DOHH2 (cell line): ENCODE results near the gene FRMPD1.

Experiments used
- H3F3A ChIP-seq: fragments of 200-600 bp; sonication (generic), shearing (Covaris generic); 2 replicates; pipeline ENCODE4 v1.6.0; 2016; ENCODE audit warnings: antibody characterized with exemption, mild to moderate bottlenecking; ENCODE audit not compliant: control insufficient read depth, insufficient read depth
- H3K27ac ChIP-seq: fragments of 200-600 bp; sonication (generic); 2 replicates; pipeline ENCODE4 v1.5.1; 2014; ENCODE audit warnings: low read depth, mild to moderate bottlenecking, low read length, moderate library complexity
- H3K27me3 ChIP-seq: fragments of 200-600 bp; sonication (generic); 2 replicates; pipeline ENCODE4 v1.6.1; 2014; ENCODE audit warnings: mild to moderate bottlenecking, low read length, mixed read lengths; ENCODE audit not compliant: control insufficient read depth
- H3K36me3 ChIP-seq: fragments of 200-600 bp; sonication (generic); 2 replicates; pipeline ENCODE4 v1.6.1; 2014; ENCODE audit warnings: mild to moderate bottlenecking, low read length, moderate library complexity, mixed read lengths; ENCODE audit not compliant: control insufficient read depth
- H3K4me1 ChIP-seq: fragments of 200-600 bp; sonication (generic); 2 replicates; pipeline ENCODE4 v1.6.1; 2014; ENCODE audit warnings: mild to moderate bottlenecking, low read length, mixed read lengths; ENCODE audit not compliant: control insufficient read depth
- H3K4me2 ChIP-seq: fragments of 200-600 bp; sonication (generic); 2 replicates; pipeline ENCODE4 v1.6.0; 2014; ENCODE audit warnings: mild to moderate bottlenecking, low read length, moderate library complexity
- H3K4me3 ChIP-seq: fragments of 200-600 bp; sonication (generic); 2 replicates; pipeline ENCODE4 v1.5.1; 2014; ENCODE audit warnings: mild to moderate bottlenecking, low read length, mixed read lengths
- H3K79me2 ChIP-seq: fragments of 200-600 bp; sonication (generic); 2 replicates; pipeline ENCODE4 v1.6.1; 2014; ENCODE audit warnings: mild to moderate bottlenecking, low read length, mixed read lengths; ENCODE audit not compliant: control insufficient read depth
- H3K9me2 ChIP-seq: fragments of 200-600 bp; sonication (generic); replicated peaks from 2 replicates; pipeline ENCODE4 v1.6.1; 2014; ENCODE audit warnings: mild to moderate bottlenecking, low read length, mixed read lengths; ENCODE audit not compliant: control insufficient read depth
- H3K9me3 ChIP-seq: fragments of 200-600 bp; sonication (generic); 2 replicates; pipeline ENCODE4 v1.6.1; 2014; ENCODE audit warnings: antibody characterized with exemption, low read length, mixed read lengths; ENCODE audit not compliant: control insufficient read depth, insufficient read depth
- H4K20me1 ChIP-seq: fragments of 200-600 bp; sonication (generic); 2 replicates; pipeline ENCODE4 v1.6.0; 2014; ENCODE audit warnings: low read depth, mild to moderate bottlenecking, antibody characterized with exemption, low read length, moderate library complexity; ENCODE audit not compliant: control insufficient read depth, insufficient read depth
- EZH2phosphoT487 ChIP-seq: fragments of 200-600 bp; sonication (generic); IDR thresholded peaks from 2 replicates; pipeline ENCODE4 v1.6.1; 2017; ENCODE audit warnings: borderline replicate concordance, mild to moderate bottlenecking, antibody characterized with exemption, low read length, moderate library complexity, mixed read lengths
- TF ChIP-seq, protein P1 (sequence below): fragments of 200-600 bp; sonication (generic); IDR thresholded peaks from one replicate; pipeline ENCODE4 v1.5.1; 2014; ENCODE audit warnings: antibody characterized with exemption, mild to moderate bottlenecking, low read depth, low read length; ENCODE audit not compliant: poor library complexity, severe bottlenecking

Gene FRMPD1

DNA sequence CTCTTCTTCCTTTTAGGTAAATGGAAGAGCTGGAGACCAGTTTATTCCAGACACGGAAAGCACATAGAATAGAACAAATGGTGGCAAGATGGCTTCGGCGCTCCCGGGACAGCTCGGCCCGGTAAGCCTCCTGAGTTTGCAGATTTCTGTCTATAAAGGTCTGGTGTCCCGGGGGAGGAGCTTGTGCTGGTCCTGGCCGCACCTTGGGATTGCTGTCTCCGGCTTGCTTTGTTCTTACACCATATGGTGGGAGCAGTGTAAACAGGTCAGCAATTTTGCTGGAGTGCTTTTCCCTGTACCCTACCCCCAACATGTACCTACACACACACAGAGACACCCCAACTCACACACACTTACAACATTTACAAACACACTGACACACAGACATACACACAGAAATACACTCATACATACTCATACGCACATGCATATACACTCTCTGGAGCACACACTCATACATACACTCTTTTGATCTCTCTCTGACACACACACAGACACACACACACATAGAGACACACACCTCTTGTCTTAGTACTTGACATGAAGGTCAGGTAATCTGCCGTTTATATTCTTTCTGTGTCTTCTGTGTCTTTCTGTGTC is 42.0 kb downstream of the FRMPD1 start:
- peaks cover 39% of the 10 kb centered on the region for H3K27me3 ChIP-seq
- H3K27ac ChIP-seq: no peak overlapping the region
- no peak overlapping the region for H3K4me2 ChIP-seq

DNA sequence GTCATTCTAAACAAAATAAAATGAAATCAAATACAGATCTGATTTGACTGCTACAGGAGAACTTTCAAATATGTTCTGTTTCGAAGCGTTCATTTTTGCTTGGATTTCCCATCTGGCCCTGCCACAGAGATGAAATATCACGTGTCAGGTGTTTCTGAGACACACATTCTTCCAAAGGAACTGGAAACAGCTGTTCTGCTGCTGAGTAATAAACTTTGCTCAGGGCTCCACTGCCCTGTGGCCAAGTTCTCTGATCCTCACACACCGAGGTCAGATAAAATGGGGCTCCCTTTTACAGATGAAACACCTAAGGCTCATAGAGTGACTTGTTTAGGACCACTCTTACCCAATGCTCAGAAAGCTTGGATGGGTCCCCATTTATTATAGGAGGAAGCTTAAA is 42.5 kb downstream of the FRMPD1 start:
- Histone ChIP-seq H3K27ac (no peak overlapping the region), H3K9me2 (no peaks in the 10 kb centered on the region), H3K4me1 (peaks cover 10% of the 10 kb centered on the region), H3K36me3 (no peaks in the 10 kb centered on the region), H3F3A (no peaks in the 10 kb centered on the region), H4K20me1 (no peaks in the 10 kb centered on the region), H3K9me3 (no peaks in the 10 kb centered on the region), H3K4me2 (no peak overlapping the region), H3K27me3 (peaks cover 39% of the 10 kb centered on the region), H3K79me2 (no peaks in the 10 kb centered on the region), H3K4me3 (no peak overlapping the region)
- TF ChIP-seq EZH2phosphoT487: no peak
- TF ChIP-seq, protein P1, sequence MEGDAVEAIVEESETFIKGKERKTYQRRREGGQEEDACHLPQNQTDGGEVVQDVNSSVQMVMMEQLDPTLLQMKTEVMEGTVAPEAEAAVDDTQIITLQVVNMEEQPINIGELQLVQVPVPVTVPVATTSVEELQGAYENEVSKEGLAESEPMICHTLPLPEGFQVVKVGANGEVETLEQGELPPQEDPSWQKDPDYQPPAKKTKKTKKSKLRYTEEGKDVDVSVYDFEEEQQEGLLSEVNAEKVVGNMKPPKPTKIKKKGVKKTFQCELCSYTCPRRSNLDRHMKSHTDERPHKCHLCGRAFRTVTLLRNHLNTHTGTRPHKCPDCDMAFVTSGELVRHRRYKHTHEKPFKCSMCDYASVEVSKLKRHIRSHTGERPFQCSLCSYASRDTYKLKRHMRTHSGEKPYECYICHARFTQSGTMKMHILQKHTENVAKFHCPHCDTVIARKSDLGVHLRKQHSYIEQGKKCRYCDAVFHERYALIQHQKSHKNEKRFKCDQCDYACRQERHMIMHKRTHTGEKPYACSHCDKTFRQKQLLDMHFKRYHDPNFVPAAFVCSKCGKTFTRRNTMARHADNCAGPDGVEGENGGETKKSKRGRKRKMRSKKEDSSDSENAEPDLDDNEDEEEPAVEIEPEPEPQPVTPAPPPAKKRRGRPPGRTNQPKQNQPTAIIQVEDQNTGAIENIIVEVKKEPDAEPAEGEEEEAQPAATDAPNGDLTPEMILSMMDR: no peak

More for the DNA sequence above, 42.0 kb downstream of the FRMPD1 start:
- TF ChIP-seq, protein P1: no peak
- TF ChIP-seq EZH2phosphoT487: no peak
- Histone ChIP-seq H3K79me2 (no peaks in the 10 kb centered on the region), H3K4me1 (peaks cover 10% of the 10 kb centered on the region), H3K9me3 (no peaks in the 10 kb centered on the region), H4K20me1 (no peaks in the 10 kb centered on the region), H3K9me2 (no peaks in the 10 kb centered on the region), H3F3A (no peaks in the 10 kb centered on the region), H3K36me3 (no peaks in the 10 kb centered on the region), H3K4me3 (no peak overlapping the region)

DNA sequence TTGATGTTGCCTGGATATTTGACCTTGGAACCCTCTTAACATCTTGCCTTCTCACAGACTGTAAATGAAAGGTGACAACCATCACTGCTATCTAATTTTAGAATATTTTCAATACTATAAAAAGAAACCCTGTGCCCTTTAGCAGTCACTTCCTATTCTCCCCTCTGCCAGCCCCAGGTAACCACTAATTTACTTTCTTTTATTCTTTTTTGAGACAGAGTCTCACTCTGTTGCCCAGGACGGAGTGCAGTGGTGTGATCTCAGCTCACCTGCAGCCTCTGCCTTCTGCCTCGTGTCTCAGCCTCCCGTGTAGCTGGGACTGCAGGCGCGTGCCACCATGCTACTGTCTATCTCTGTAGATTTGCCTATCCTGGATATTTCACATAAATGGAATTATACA is 43.6 kb downstream of the FRMPD1 start:
- H3K4me3 ChIP-seq: no peak overlapping the region
- H4K20me1 ChIP-seq: no peaks in the 10 kb centered on the region
- H3K9me3 ChIP-seq: no peaks in the 10 kb centered on the region
- no peaks in the 10 kb centered on the region for H3F3A ChIP-seq
- no peaks in the 10 kb centered on the region for H3K9me2 ChIP-seq
- H3K27ac ChIP-seq: no peak overlapping the region
- no peaks in the 10 kb centered on the region for H3K79me2 ChIP-seq
- peaks cover 10% of the 10 kb centered on the region for H3K4me1 ChIP-seq
- H3K27me3 ChIP-seq: peaks cover 37% of the 10 kb centered on the region
- no peaks in the 10 kb centered on the region for H3K36me3 ChIP-seq
- H3K4me2 ChIP-seq: no peak overlapping the region
- no peak for TF ChIP-seq EZH2phosphoT487
- TF ChIP-seq, protein P1: no peak

DNA sequence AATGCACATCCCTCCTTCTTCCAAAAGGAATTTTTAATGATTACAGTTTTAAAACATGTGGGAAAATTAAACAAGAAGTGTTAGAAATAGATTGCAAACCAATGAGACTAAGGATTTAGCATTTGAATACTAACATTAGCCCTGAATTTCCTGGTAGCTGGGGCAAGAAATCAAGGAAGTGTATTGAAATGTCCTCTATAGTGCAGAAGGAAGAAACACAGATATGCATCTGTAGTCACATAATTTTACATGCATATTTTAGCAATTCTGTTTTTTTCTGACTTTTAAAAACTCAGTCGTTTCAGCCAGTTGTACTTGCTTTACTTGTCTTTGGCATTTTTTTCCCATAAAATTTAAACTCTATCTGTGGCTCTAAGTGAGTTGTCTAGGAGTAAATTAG is 45.8 kb downstream of the FRMPD1 start:
- TF ChIP-seq, protein P1: no peak
- TF ChIP-seq EZH2phosphoT487: no peak

More for the DNA sequence above, 45.8 kb downstream of the FRMPD1 start:
- Histone ChIP-seq H3K9me2 (no peaks in the 10 kb centered on the region), H3K4me3 (no peak overlapping the region), H3K36me3 (no peaks in the 10 kb centered on the region), H3K27me3 (peaks cover 27% of the 10 kb centered on the region), H3K27ac (no peak overlapping the region), H3K4me2 (no peak overlapping the region), H3K79me2 (no peaks in the 10 kb centered on the region), H3F3A (no peaks in the 10 kb centered on the region), H3K9me3 (no peaks in the 10 kb centered on the region), H4K20me1 (no peaks in the 10 kb centered on the region), H3K4me1 (peaks cover 16% of the 10 kb centered on the region)
